ENCODE measurements around the gene TP53I3.

DNA sequence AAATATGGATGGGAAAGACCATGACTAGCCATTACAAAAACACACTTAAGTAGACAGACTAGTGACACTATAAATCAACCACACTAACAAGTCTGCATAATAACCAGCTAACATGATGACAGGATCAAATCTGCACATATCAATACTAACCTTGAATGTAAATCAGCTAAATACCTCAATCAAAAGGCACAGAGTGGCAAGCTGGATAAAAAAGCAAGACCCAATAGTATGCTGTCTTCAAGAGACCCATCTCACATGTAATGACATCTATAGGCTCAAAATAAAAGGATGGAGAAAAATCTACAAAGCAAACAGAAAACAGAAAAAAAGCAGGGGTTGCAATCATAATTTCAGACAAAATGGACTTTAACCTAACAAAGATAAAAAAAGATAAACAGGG, 22.2 kb upstream of the TP53I3 start:
- TF ChIP-seq, protein P1, sequence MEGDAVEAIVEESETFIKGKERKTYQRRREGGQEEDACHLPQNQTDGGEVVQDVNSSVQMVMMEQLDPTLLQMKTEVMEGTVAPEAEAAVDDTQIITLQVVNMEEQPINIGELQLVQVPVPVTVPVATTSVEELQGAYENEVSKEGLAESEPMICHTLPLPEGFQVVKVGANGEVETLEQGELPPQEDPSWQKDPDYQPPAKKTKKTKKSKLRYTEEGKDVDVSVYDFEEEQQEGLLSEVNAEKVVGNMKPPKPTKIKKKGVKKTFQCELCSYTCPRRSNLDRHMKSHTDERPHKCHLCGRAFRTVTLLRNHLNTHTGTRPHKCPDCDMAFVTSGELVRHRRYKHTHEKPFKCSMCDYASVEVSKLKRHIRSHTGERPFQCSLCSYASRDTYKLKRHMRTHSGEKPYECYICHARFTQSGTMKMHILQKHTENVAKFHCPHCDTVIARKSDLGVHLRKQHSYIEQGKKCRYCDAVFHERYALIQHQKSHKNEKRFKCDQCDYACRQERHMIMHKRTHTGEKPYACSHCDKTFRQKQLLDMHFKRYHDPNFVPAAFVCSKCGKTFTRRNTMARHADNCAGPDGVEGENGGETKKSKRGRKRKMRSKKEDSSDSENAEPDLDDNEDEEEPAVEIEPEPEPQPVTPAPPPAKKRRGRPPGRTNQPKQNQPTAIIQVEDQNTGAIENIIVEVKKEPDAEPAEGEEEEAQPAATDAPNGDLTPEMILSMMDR (IDR thresholded peaks at IDR 0.05; ENCODE audit: insufficient read depth, low read depth, low read length), result no peak
- no peak for TF ChIP-seq EZH2 (IDR thresholded peaks at IDR 0.05; ENCODE audit: insufficient read depth, low read length)
